ENCODE data around the gene LIMS2. TPM values are rescaled to one million over a fixed set of nuclear protein-coding genes. Genes with fewer than 3 reads are reported as not detected.

Gene LIMS2
- total RNA-seq, 2 experiments from 2014 or later = 1.6 to 24.9 TPM

GRCh38 chr2:127632592-127633489 is 42.5 kb downstream of the LIMS2 start:
- no peak for TF ChIP-seq CTCF (conservative IDR thresholded peaks at IDR 0.05; ENCODE audit: low read length)
- no peak for TF ChIP-seq EZH2phosphoT487 (IDR thresholded peaks at IDR 0.05; ENCODE audit: borderline replicate concordance, low read depth, low read length)
- Histone ChIP-seq H4K20me1 (ENCODE audit: insufficient read depth, low read length) (no peaks in the 10 kb centered on the region), H3K9me2 (ENCODE audit: insufficient read depth, low read length) (no peaks in the 10 kb centered on the region), H3K9me3 (ENCODE audit: low read length) (no peaks in the 10 kb centered on the region), H3K4me2 (ENCODE audit: low read length) (no peak overlapping the region), H2AFZ (ENCODE audit: low read length) (no peak overlapping the region), H3K36me3 (ENCODE audit: insufficient read depth, low read length) (no peaks in the 10 kb centered on the region), H3K27ac (ENCODE audit: low read depth, low read length, poor library complexity, severe bottlenecking) (no peak overlapping the region), H3K4me3 (ENCODE audit: low read depth, low read length, poor library complexity, severe bottlenecking) (no peak overlapping the region), H3K79me2 (ENCODE audit: insufficient read depth, low read depth, low read length) (no peaks in the 10 kb centered on the region), H3K4me1 (ENCODE audit: insufficient read depth, low read length, poor library complexity, severe bottlenecking) (no peaks in the 10 kb centered on the region)
- intact Hi-C loops (cut with micrococcal nuclease; ENCODE audit: unreplicated experiment) = no loop called here
- POLR2A ChIA-PET = no interaction called here
- no TSS peak for BruUV-seq (replicated peaks)
- DNase-seq (ENCODE audit: low spot score) = peak; percentile 13
- CTCF ChIA-PET (ENCODE audit: unreplicated experiment) = no interaction called here

GRCh38 chr2:127631997-127632581 is 43.2 kb downstream of the LIMS2 start:
- no peak overlapping the region for H3K4me2 ChIP-seq (ENCODE audit: low read length)
- H3K36me3 ChIP-seq (ENCODE audit: insufficient read depth, low read length) = no peaks in the 10 kb centered on the region
- no peak for DNase-seq (ENCODE audit: low spot score)
- no TSS peak for BruUV-seq (replicated peaks)
- intact Hi-C loops (cut with micrococcal nuclease; ENCODE audit: unreplicated experiment) = no loop called here
- TF ChIP-seq CTCF (conservative IDR thresholded peaks at IDR 0.05; ENCODE audit: low read length) (no peak), EZH2phosphoT487 (IDR thresholded peaks at IDR 0.05; ENCODE audit: borderline replicate concordance, low read depth, low read length) (no peak)
- H3K79me2 ChIP-seq (ENCODE audit: insufficient read depth, low read depth, low read length) = no peaks in the 10 kb centered on the region
- no peaks in the 10 kb centered on the region for H3K4me1 ChIP-seq (ENCODE audit: insufficient read depth, low read length, poor library complexity, severe bottlenecking)
- H3K27ac ChIP-seq (ENCODE audit: low read depth, low read length, poor library complexity, severe bottlenecking) = no peak overlapping the region
- no peaks in the 10 kb centered on the region for H3K9me3 ChIP-seq (ENCODE audit: low read length)
- CTCF ChIA-PET (ENCODE audit: unreplicated experiment) = no interaction called here
- no peaks in the 10 kb centered on the region for H4K20me1 ChIP-seq (ENCODE audit: insufficient read depth, low read length)
- no peak overlapping the region for H2AFZ ChIP-seq (ENCODE audit: low read length)
- POLR2A ChIA-PET = no interaction called here
- no peaks in the 10 kb centered on the region for H3K9me2 ChIP-seq (ENCODE audit: insufficient read depth, low read length)
- H3K4me3 ChIP-seq (ENCODE audit: low read depth, low read length, poor library complexity, severe bottlenecking) = no peak overlapping the region

GRCh38 chr2:127631541-127631996 is 43.8 kb downstream of the LIMS2 start:
- no peaks in the 10 kb centered on the region for H3K9me2 ChIP-seq (ENCODE audit: insufficient read depth, low read length)
- ChIA-PET POLR2A (no interaction called here), CTCF (ENCODE audit: unreplicated experiment) (no interaction called here)
- intact Hi-C loops (cut with micrococcal nuclease; ENCODE audit: unreplicated experiment) = no loop called here
- no peak overlapping the region for H2AFZ ChIP-seq (ENCODE audit: low read length)
- H3K9me3 ChIP-seq (ENCODE audit: low read length) = no peaks in the 10 kb centered on the region
- BruUV-seq (replicated peaks) = no TSS peak
- DNase-seq (ENCODE audit: low spot score) = no peak
- TF ChIP-seq CTCF (conservative IDR thresholded peaks at IDR 0.05; ENCODE audit: low read length) (no peak), EZH2phosphoT487 (IDR thresholded peaks at IDR 0.05; ENCODE audit: borderline replicate concordance, low read depth, low read length) (no peak)
- H4K20me1 ChIP-seq (ENCODE audit: insufficient read depth, low read length) = no peaks in the 10 kb centered on the region
- no peak overlapping the region for H3K27ac ChIP-seq (ENCODE audit: low read depth, low read length, poor library complexity, severe bottlenecking)
- H3K4me1 ChIP-seq (ENCODE audit: insufficient read depth, low read length, poor library complexity, severe bottlenecking) = no peaks in the 10 kb centered on the region
- no peak overlapping the region for H3K4me3 ChIP-seq (ENCODE audit: low read depth, low read length, poor library complexity, severe bottlenecking)
- H3K79me2 ChIP-seq (ENCODE audit: insufficient read depth, low read depth, low read length) = no peaks in the 10 kb centered on the region
- no peaks in the 10 kb centered on the region for H3K36me3 ChIP-seq (ENCODE audit: insufficient read depth, low read length)
- H3K4me2 ChIP-seq (ENCODE audit: low read length) = no peak overlapping the region
